ENCODE results near the gene CPNE6. TPM values are rescaled to one million over a fixed set of nuclear protein-coding genes. Genes with fewer than 3 reads are reported as not detected.
A peak's percentile ranks its signal among the peaks of the same experiment; 100 is the strongest.

The CPNE6 gene
- total and polyA plus RNA-seq, 2 of the 13 experiments (the other 11 are each of a cell fraction or from before 2014, with no cell fraction given): not detected

GRCh38 chr14:24078146-24078545 is 6.8 kb downstream of the CPNE6 start (continued):
- no peak for TF ChIP-seq ZFAT (CRISPR knock-in tag; conservative IDR thresholded peaks at IDR 0.05)
- TF ChIP-seq HNRNPL (IDR thresholded peaks at IDR 0.05; ENCODE audit: low read depth, low read length): no peak
- TF ChIP-seq CSRNP2 (CRISPR knock-in tag; conservative IDR thresholded peaks at IDR 0.05; ENCODE audit: low read depth): no peak
- no peak for TF ChIP-seq MTA1 (CRISPR knock-in tag; IDR thresholded peaks at IDR 0.05; ENCODE audit: borderline replicate concordance)
- no peak for TF ChIP-seq POLR2AphosphoS5 (IDR thresholded peaks at IDR 0.05; ENCODE audit: low read depth, low read length)

GRCh38 chr14:24079491-24080141 is 8.3 kb downstream of the CPNE6 start:
- no peak overlapping the region for H3K4me3 ChIP-seq (replicated peaks in 1 of 3; ENCODE audit: insufficient read depth in 1 of 3, low read depth in 2 of 3, low read length in 3 of 3)
- H3K4me2 ChIP-seq (ENCODE audit: low read depth, low read length): no peak overlapping the region
- no peaks in the 10 kb centered on the region for H3K9me3 ChIP-seq (ENCODE audit: low read length)
- CTCF ChIA-PET (ENCODE audit: low intra/inter-chr PET ratio, low total read pairs): no interaction called here
- no peak for FAIRE-seq
- no peak overlapping the region for H3K27ac ChIP-seq (ENCODE audit: extremely low read length, insufficient read depth, low read length)
- no peak for DNase-seq (ENCODE audit: low spot score)
- in situ Hi-C loops (cut with HindIII; ENCODE audit: extremely low pct_ligation_motif_present, low pct_unique_long_range_greater_than_20kb) (no loop called here), intact Hi-C loops (cut with micrococcal nuclease; ENCODE audit: unreplicated experiment) (no loop called here)
- no peaks in the 10 kb centered on the region for H3K36me3 ChIP-seq (replicated peaks in 1 of 2; ENCODE audit: control insufficient read depth in 1 of 2, insufficient read depth in 2 of 2, low read length in 2 of 2)
- peaks cover 17 to 72% of the 10 kb centered on the region in 2 experiments for H3K27me3 ChIP-seq (ENCODE audit: control insufficient read depth in 1 of 2, insufficient read depth in 2 of 2, low read length in 2 of 2)
- no peaks in the 10 kb centered on the region for H4K20me1 ChIP-seq (ENCODE audit: insufficient read depth, low read length)
- peaks cover 37% of the 10 kb centered on the region for H3K4me1 ChIP-seq (ENCODE audit: insufficient read depth, low read length)
- no peak for ATAC-seq
- BruUV-seq (replicated peaks): no TSS peak
- no peaks in the 10 kb centered on the region for H3K79me2 ChIP-seq (ENCODE audit: insufficient read depth, low read length)
- 52% methylated on average over 9 of the region's 9 CpGs for WGBS (ENCODE audit: low lambda C conversion rate)
- no peak overlapping the region for H3K9ac ChIP-seq (ENCODE audit: insufficient read depth, low read depth, low read length)
- POLR2A ChIA-PET: interaction anchor here (1.0 to 4.9 kb wide), 8 partner anchors 15 to 133 kb away, joined by 3 to 131 read pairs (median 9); partner anchors contain the start of genes CARMIL3, CHMP4A, DCAF11 and EMC9
- no peak overlapping the region for H2AFZ ChIP-seq (ENCODE audit: low read length)
- TF ChIP-seq SIX4 (CRISPR knock-in tag; IDR thresholded peaks at IDR 0.05) (no peak), ZNF800 (CRISPR knock-in tag; IDR thresholded peaks at IDR 0.05) (no peak), HIVEP1 (CRISPR knock-in tag; IDR thresholded peaks at IDR 0.05) (0 out of 2 replicates have a peak, but pooled peaks have one; percentile 6), ZNF160 (CRISPR knock-in tag; IDR thresholded peaks at IDR 0.05) (no peak), ZNF337 (CRISPR knock-in tag; IDR thresholded peaks at IDR 0.05; ENCODE audit: borderline replicate concordance, low read depth) (no peak), RAD51 (IDR thresholded peaks at IDR 0.05; ENCODE audit: borderline replicate concordance) (no peak), GATAD2A (CRISPR knock-in tag; IDR thresholded peaks at IDR 0.05) (no peak), TRIM24 (CRISPR knock-in tag; IDR thresholded peaks at IDR 0.05) (no peak), MXD1 (CRISPR knock-in tag; IDR thresholded peaks at IDR 0.05) (no peak), FOXC1 (CRISPR knock-in tag; IDR thresholded peaks at IDR 0.05; ENCODE audit: borderline replicate concordance) (no peak), ZBTB20 (CRISPR knock-in tag; IDR thresholded peaks at IDR 0.05; ENCODE audit: borderline replicate concordance, low read depth) (no peak), TFAP4 (IDR thresholded peaks at IDR 0.05; ENCODE audit: borderline replicate concordance, low read depth) (no peak), ESRRA (CRISPR knock-in tag; IDR thresholded peaks at IDR 0.05; ENCODE audit: low read depth) (no peak), ATF3 (CRISPR knock-in tag; IDR thresholded peaks at IDR 0.05) (no peak)

Data from HepG2 (cell line).